GM18873 (cell line): ENCODE results near the gene SPDEF.

Source experiments
- ATAC-seq: cut with Tn5 transposase; IDR thresholded peaks from one replicate; pipeline ENCODE4 v1.9.1; 2021; ENCODE audit warnings: mild to moderate bottlenecking, moderate library complexity, moderate number of reproducible peaks; ENCODE audit not compliant: unreplicated experiment, low FRiP score

SPDEF gene

GRCh38 chr6:34490390-34491090 lies 65.6 kb downstream of the SPDEF start:
- no peak for ATAC-seq

- no peak for ATAC-seq
Observed at GRCh38 chr6:34489207-34489805, 66.8 kb downstream of the SPDEF start.
